ENCODE results near the gene PCA3.

DNA sequence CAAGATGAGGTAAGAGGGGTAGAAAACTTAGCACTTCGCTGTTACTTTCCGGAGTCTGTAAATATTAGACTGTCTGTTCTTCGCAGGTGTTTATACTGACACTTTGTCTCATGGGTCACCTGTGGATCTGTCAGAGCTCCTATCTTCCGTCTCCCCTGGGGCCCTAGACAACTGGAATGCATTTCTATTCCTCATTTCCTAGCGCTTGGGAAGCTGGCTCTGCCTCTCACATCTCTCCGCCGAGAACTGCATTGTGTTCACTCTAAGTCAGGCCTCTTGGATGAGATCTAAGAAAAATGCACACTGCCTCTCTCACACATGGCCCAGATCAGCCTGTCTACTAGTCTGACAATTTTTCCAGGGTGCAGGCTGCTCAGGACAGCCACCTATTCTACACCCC is 39.5 kb downstream of the PCA3 start:
- TF ChIP-seq, protein P1, sequence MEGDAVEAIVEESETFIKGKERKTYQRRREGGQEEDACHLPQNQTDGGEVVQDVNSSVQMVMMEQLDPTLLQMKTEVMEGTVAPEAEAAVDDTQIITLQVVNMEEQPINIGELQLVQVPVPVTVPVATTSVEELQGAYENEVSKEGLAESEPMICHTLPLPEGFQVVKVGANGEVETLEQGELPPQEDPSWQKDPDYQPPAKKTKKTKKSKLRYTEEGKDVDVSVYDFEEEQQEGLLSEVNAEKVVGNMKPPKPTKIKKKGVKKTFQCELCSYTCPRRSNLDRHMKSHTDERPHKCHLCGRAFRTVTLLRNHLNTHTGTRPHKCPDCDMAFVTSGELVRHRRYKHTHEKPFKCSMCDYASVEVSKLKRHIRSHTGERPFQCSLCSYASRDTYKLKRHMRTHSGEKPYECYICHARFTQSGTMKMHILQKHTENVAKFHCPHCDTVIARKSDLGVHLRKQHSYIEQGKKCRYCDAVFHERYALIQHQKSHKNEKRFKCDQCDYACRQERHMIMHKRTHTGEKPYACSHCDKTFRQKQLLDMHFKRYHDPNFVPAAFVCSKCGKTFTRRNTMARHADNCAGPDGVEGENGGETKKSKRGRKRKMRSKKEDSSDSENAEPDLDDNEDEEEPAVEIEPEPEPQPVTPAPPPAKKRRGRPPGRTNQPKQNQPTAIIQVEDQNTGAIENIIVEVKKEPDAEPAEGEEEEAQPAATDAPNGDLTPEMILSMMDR (IDR thresholded peaks at IDR 0.05) = no peak
- no peak for TF ChIP-seq POLR2A (IDR thresholded peaks at IDR 0.05)
